HG03442 (cell line): ENCODE results near the gene SPP2.

ENCODE experiments used
- ATAC-seq: cut with Tn5 transposase; IDR thresholded peaks from one replicate; pipeline ENCODE4 v1.9.1; 2021; ENCODE audit warnings: mild to moderate bottlenecking, moderate library complexity; ENCODE audit not compliant: unreplicated experiment

The SPP2 gene

GRCh38 chr2:234050455-234051135 is at the start of gene SPP2:
TSS of gene SPP2 (plus strand) at chr2:234050702. CDS start at chr2:234050787, 85 bp downstream.
- no peak for ATAC-seq

- ATAC-seq: no peak
Observed at GRCh38 chr2:234001380-234002160, 48.9 kb upstream of the SPP2 start.

- ATAC-seq: no peak
Observed at GRCh38 chr2:234002281-234002680, 48.2 kb upstream of the SPP2 start.

- ATAC-seq: no peak
Observed at GRCh38 chr2:234003972-234004617, 46.4 kb upstream of the SPP2 start.

- ATAC-seq: no peak
Observed at GRCh38 chr2:234005126-234005525, 45.4 kb upstream of the SPP2 start.

- ATAC-seq: no peak
Observed at GRCh38 chr2:234006501-234006900, 44.0 kb upstream of the SPP2 start.

GRCh38 chr2:234014427-234014826 is 36.1 kb upstream of the SPP2 start:
- ATAC-seq: no peak

- ATAC-seq: no peak
Observed at GRCh38 chr2:234015861-234016260, 34.6 kb upstream of the SPP2 start.

- no peak for ATAC-seq
Observed at GRCh38 chr2:234019896-234020295, 30.6 kb upstream of the SPP2 start.

GRCh38 chr2:234020332-234020731 is 30.2 kb upstream of the SPP2 start:
- no peak for ATAC-seq

GRCh38 chr2:234022424-234022823 is 28.1 kb upstream of the SPP2 start:
- ATAC-seq: no peak

- no peak for ATAC-seq
Observed at GRCh38 chr2:234024304-234024703, 26.2 kb upstream of the SPP2 start.

GRCh38 chr2:234025466-234025865 is 25.0 kb upstream of the SPP2 start:
- ATAC-seq: no peak

- no peak for ATAC-seq
Observed at GRCh38 chr2:234025891-234026401, 24.6 kb upstream of the SPP2 start.

GRCh38 chr2:234026693-234027254 is 23.7 kb upstream of the SPP2 start:
- no peak for ATAC-seq

GRCh38 chr2:234027641-234028040 is 22.9 kb upstream of the SPP2 start:
- no peak for ATAC-seq

GRCh38 chr2:234029150-234029733 is 21.3 kb upstream of the SPP2 start:
- no peak for ATAC-seq

GRCh38 chr2:234031207-234031606 is 19.3 kb upstream of the SPP2 start:
- no peak for ATAC-seq

GRCh38 chr2:234032279-234032856 is 18.1 kb upstream of the SPP2 start:
- no peak for ATAC-seq

GRCh38 chr2:234033174-234033573 is 17.3 kb upstream of the SPP2 start:
- no peak for ATAC-seq

- no peak for ATAC-seq
Observed at GRCh38 chr2:234033885-234034284, 16.6 kb upstream of the SPP2 start.
